Measurements from ENCODE around the gene EPAS1. TPM values are rescaled to one million over a fixed set of nuclear protein-coding genes. Genes with fewer than 3 reads are reported as not detected.

EPAS1 gene
- total and polyA plus RNA-seq, 2 of the 13 experiments (the other 11 are each of a cell fraction or from before 2014, with no cell fraction given) = 47.1 to 182 TPM

GRCh38 chr2:46362667-46363012, 65.4 kb downstream of the EPAS1 start:
- Histone ChIP-seq H3K4me2 (ENCODE audit: low read depth, low read length) (no peak overlapping the region), H3K4me3 (replicated peaks in 1 of 3; ENCODE audit: insufficient read depth in 1 of 3, low read depth in 2 of 3, low read length in 3 of 3) (no peak overlapping the region), H4K20me1 (ENCODE audit: insufficient read depth, low read length) (no peaks in the 10 kb centered on the region; the same call in 1 of the 2 replicates), H3K79me2 (ENCODE audit: insufficient read depth, low read length) (no peaks in the 10 kb centered on the region), H3K36me3 (replicated peaks in 1 of 2; ENCODE audit: control insufficient read depth in 1 of 2, insufficient read depth in 2 of 2, low read length in 2 of 2) (peaks cover 46 to 82% of the 10 kb centered on the region in 2 experiments), H3K9ac (ENCODE audit: insufficient read depth, low read depth, low read length) (no peak overlapping the region), H3K27me3 (ENCODE audit: control insufficient read depth in 1 of 2, insufficient read depth in 2 of 2, low read length in 2 of 2) (no peaks in the 10 kb centered on the region), H3K9me3 (ENCODE audit: low read length) (no peaks in the 10 kb centered on the region), H3K27ac (ENCODE audit: extremely low read length, insufficient read depth, low read length) (no peak overlapping the region), H3K4me1 (ENCODE audit: insufficient read depth, low read length) (peaks cover 12% of the 10 kb centered on the region), H2AFZ (ENCODE audit: low read length) (no peak overlapping the region)
- DNase-seq (ENCODE audit: low spot score) (no peak), FAIRE-seq (no peak), ATAC-seq (no peak)
- CTCF ChIA-PET (ENCODE audit: low intra/inter-chr PET ratio, low total read pairs) = no interaction called here
- intact Hi-C loops (cut with micrococcal nuclease; ENCODE audit: unreplicated experiment) (no loop called here), in situ Hi-C loops (cut with HindIII; ENCODE audit: extremely low pct_ligation_motif_present, low pct_unique_long_range_greater_than_20kb) (loop anchor here (5.0 to 10.0 kb wide), 2 partner anchors 65 to 348 kb away; partner anchors contain the start of gene EPAS1)
- BruUV-seq (replicated peaks) = no TSS peak
- TF ChIP-seq SIN3A (IDR thresholded peaks at IDR 0.05; ENCODE audit: borderline replicate concordance, low read depth, low read length) = no peak
- no peak for TF ChIP-seq STAT5B (CRISPR knock-in tag; IDR thresholded peaks at IDR 0.05)
- TF ChIP-seq SMAD9 (CRISPR knock-in tag; IDR thresholded peaks at IDR 0.05) = no peak
- no peak for TF ChIP-seq ZNF737 (CRISPR knock-in tag; IDR thresholded peaks at IDR 0.05; ENCODE audit: borderline replicate concordance)
- no peak for TF ChIP-seq NFATC3 (CRISPR knock-in tag; IDR thresholded peaks at IDR 0.05)
- no peak for TF ChIP-seq ZNF24 (IDR thresholded peaks at IDR 0.05)
- no peak for TF ChIP-seq ZNF660 (CRISPR knock-in tag; IDR thresholded peaks at IDR 0.05; ENCODE audit: borderline replicate concordance, low read depth)
- TF ChIP-seq RNF219 (CRISPR knock-in tag; IDR thresholded peaks at IDR 0.05) = no peak
- no peak for TF ChIP-seq BCL3 (CRISPR knock-in tag; IDR thresholded peaks at IDR 0.05)
- no peak for TF ChIP-seq ZBTB3 (CRISPR knock-in tag; IDR thresholded peaks at IDR 0.05; ENCODE audit: borderline replicate concordance, low read depth)
- TF ChIP-seq ZBTB1 (CRISPR knock-in tag; IDR thresholded peaks at IDR 0.05; ENCODE audit: borderline replicate concordance) = no peak
- TF ChIP-seq, protein P1, sequence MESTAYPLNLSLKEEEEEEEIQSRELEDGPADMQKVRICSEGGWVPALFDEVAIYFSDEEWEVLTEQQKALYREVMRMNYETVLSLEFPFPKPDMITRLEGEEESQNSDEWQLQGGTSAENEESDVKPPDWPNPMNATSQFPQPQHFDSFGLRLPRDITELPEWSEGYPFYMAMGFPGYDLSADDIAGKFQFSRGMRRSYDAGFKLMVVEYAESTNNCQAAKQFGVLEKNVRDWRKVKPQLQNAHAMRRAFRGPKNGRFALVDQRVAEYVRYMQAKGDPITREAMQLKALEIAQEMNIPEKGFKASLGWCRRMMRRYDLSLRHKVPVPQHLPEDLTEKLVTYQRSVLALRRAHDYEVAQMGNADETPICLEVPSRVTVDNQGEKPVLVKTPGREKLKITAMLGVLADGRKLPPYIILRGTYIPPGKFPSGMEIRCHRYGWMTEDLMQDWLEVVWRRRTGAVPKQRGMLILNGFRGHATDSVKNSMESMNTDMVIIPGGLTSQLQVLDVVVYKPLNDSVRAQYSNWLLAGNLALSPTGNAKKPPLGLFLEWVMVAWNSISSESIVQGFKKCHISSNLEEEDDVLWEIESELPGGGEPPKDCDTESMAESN (CRISPR knock-in tag; conservative IDR thresholded peaks at IDR 0.05) = no peak
- no peak for TF ChIP-seq ESRRA (CRISPR knock-in tag; IDR thresholded peaks at IDR 0.05; ENCODE audit: low read depth)
- no peak for TF ChIP-seq ZMAT3 (CRISPR knock-in tag; conservative IDR thresholded peaks at IDR 0.05)
- TF ChIP-seq, protein P2, sequence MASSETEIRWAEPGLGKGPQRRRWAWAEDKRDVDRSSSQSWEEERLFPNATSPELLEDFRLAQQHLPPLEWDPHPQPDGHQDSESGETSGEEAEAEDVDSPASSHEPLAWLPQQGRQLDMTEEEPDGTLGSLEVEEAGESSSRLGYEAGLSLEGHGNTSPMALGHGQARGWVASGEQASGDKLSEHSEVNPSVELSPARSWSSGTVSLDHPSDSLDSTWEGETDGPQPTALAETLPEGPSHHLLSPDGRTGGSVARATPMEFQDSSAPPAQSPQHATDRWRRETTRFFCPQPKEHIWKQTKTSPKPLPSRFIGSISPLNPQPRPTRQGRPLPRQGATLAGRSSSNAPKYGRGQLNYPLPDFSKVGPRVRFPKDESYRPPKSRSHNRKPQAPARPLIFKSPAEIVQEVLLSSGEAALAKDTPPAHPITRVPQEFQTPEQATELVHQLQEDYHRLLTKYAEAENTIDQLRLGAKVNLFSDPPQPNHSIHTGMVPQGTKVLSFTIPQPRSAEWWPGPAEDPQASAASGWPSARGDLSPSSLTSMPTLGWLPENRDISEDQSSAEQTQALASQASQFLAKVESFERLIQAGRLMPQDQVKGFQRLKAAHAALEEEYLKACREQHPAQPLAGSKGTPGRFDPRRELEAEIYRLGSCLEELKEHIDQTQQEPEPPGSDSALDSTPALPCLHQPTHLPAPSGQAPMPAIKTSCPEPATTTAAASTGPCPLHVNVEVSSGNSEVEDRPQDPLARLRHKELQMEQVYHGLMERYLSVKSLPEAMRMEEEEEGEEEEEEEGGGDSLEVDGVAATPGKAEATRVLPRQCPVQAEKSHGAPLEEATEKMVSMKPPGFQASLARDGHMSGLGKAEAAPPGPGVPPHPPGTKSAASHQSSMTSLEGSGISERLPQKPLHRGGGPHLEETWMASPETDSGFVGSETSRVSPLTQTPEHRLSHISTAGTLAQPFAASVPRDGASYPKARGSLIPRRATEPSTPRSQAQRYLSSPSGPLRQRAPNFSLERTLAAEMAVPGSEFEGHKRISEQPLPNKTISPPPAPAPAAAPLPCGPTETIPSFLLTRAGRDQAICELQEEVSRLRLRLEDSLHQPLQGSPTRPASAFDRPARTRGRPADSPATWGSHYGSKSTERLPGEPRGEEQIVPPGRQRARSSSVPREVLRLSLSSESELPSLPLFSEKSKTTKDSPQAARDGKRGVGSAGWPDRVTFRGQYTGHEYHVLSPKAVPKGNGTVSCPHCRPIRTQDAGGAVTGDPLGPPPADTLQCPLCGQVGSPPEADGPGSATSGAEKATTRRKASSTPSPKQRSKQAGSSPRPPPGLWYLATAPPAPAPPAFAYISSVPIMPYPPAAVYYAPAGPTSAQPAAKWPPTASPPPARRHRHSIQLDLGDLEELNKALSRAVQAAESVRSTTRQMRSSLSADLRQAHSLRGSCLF (CRISPR knock-in tag; IDR thresholded peaks at IDR 0.05; ENCODE audit: borderline replicate concordance) = no peak
- TF ChIP-seq ZNF709 (CRISPR knock-in tag; IDR thresholded peaks at IDR 0.05) = no peak
- POLR2A ChIA-PET = no interaction called here
- 96% methylated on average over 4 of the region's 4 CpGs for WGBS (ENCODE audit: low lambda C conversion rate)
